Measurements from ENCODE around the gene SMURF2.
"Not testable (repeated sequence)": the region's sequence is repeated elsewhere in the genome, so short reads cannot be mapped to it uniquely, and the experiment has no call there.

Gene SMURF2

DNA sequence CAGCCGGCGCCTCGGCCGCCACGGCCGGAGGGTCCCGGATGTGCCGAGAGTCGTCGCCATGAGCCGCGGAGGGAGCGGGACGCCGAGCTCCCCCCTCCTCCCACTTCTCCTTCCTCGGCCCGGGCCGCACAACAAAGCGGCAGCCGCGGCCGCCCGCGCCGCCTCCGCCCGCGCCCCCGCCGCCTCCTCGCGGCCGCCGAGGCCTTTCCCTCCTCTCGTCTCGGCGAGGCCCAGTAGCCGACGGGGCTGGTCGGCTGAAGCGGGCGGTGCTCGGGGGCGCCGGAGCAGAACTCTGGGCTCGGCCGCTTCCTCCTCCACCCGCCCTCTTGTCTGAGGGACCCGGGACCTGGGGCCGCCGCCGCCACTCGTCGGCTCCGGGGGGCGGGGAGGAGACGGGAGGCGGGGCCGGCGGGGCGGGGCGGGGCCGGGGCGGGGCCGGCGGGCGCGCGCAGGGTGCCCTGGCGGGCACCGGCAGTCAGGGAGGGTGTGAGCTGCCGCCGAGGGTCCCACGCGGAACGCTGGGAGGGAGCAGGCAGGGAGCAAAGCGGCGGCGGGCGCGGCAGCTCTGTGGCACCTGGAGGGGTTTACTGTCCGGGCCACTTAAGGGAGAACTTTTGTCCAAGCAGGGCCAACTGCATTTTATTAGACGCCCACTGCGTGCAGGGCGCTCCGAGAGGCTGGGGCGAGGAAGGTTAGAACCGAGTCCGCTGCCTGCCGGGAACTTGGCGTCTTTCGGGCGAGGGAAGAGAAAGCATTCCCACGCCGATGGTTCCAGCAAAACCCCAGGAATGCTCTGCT is at the start of gene SMURF2:
TSS of gene SMURF2 (minus strand) at position 332 of the 798 bp plus-strand sequence. CDS start 427 bp downstream, outside the sequence.
- peak; percentile 22 for DNase-seq

- no peak for DNase-seq
Measured at GRCh38 chr17:64709481-64709880, 47.4 kb upstream of the SMURF2 start.

DNA sequence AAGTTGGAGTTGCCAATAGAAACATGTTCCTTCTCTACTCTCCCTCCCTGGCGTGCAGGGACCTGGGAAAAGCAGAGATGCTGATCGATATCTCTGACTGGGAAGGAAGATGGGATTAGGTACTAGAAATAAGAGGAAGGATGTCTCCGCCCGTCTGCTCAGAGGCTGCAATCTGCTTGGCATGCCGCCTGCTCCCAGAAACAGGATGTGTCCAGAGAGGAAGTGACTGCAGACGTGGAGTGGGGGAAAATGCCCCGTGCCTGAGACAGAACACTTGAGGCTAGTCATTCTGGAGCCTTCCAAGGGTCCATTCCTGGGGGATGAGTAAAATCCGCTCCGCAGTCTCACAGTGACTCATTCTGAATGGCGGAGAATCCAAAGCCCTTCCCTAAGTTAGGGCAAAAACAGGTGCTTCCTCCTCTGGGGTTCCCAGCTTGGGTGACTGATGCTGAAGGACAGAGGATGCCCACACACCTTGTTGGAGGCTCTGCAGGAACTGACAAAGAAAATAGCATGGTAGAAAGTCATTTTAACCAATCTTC is 45.0 kb upstream of the SMURF2 start:
- no peak for DNase-seq

GRCh38 chr17:64706224-64707049 is 44.3 kb upstream of the SMURF2 start:
- DNase-seq, result no peak

DNA sequence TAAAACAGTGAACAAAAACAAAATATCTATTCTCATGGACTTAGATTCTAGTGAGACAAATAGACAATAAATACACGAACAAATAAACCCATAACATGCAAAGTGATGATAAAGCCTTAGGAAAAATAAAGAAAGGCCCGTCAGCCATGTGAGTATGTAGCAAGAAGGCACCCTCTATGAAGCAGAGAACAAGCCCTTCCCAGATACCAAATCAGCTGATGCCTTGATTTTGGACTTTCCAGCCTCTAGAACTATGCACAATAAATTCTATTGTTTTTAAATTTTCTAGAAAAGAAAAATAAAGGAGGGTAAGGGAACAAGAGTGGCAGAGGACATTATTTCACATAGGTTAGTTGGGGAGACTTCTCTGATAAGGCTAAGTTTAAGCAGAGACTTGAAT is 40.7 kb upstream of the SMURF2 start:
- DNase-seq, result no peak

- no peak for DNase-seq
Measured at GRCh38 chr17:64698725-64699124, 36.6 kb upstream of the SMURF2 start.

DNA sequence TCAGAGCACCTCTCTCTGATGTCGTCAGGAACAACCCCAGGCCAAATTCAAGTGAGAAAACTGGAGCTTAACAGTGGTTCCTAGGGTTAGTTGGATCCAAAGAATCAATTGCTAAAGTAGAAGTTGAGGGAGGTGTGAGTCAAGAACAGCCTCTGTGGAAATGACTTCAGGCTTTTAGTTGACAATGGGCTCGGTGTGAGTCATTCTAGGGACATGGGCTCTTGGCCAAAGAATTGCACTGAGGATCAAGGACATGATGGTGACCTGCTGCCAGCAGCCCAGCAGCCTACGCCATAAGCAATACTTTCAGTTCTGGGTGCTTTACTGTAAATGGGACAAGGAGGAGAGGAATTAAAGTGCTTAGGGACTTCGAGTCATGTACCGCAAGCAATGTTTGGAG is 32.1 kb upstream of the SMURF2 start:
- no peak for DNase-seq

GRCh38 chr17:64692187-64692586 is 30.1 kb upstream of the SMURF2 start:
- DNase-seq, result no peak

- no peak for DNase-seq
Measured at GRCh38 chr17:64689106-64689505, 27.0 kb upstream of the SMURF2 start.

DNA sequence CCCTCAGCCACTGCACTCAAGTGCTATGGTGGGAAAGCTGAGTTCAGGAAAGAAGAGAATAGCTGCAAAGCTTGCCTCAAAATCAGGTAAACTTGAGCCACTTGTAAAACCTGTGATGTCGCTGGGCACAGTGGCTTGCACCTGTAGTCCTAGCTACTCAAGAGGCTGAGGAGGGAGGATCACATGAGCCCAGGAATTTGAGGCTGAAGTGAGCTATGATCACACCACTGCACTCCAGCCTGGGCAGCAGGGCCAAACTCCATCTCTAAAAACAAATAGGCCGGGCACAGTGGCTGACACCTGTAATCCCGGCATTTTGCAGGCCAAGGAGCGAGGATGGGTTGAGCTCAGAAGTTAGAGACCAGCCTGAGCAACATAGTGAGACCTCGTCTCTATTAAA is 26.4 kb upstream of the SMURF2 start:
- no peak for DNase-seq

DNA sequence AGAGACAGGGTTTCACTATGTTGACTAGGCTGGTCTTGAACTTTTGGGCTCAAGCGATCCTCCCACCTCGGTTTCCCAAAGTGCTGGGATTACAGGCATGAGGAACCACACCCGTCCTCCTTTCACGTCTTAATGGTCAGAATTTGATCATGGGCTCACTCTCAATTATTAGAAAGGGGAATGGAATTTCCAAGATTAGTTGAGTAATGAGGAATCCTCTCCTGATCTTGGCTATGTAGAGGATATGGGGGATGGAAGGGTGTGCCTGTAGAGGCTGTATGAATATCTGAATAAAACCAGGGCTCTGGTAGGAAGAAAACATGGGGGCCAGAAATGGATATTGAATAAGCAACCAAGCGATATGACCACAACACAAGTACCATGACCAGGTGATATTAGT is 25.9 kb upstream of the SMURF2 start:
- no peak for DNase-seq

DNA sequence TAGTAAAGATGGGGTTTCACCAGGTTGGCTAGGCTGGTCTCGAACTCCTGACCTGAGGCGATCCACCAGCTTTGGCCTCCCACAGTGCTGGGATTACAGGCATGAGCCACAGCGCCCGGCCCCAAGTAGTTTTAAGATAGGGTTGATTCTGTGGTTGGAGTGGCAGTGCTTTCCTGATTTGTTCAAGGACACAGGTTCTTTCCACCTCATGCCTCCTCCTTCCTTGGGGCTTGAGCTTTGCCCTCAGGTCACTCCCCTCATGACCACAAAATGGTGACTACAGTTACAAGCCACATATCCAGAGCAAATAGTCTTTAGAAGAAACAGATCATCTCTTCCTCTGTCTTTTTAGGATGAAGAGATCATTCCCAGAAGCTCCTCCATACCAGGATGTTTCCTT is 25.3 kb upstream of the SMURF2 start:
- DNase-seq, result no peak

- no peak for DNase-seq
Measured at GRCh38 chr17:64686705-64687104, 24.6 kb upstream of the SMURF2 start.

- no peak for DNase-seq
Measured at GRCh38 chr17:64685705-64686104, 23.6 kb upstream of the SMURF2 start.

DNA sequence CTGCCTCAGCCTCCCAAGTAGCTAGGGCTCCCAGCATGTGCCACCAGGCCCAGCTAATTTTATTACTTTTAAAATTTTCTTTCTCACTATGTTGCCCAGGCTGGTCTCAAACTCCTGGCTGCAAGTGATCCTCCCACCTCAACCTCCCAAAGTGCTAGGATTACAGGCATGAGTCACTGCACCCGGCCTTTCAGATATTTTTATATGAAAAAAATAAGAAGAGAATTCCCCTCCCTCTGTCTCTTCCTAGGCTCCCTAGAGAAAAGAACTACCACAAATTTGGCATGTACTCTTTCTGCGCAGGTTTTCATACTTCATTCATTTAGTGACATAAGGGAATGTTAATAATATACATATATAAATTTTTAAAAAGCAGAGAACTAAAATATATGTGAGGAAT is 21.7 kb upstream of the SMURF2 start:
- no peak for DNase-seq

GRCh38 chr17:64682261-64683181 is 20.4 kb upstream of the SMURF2 start:
- no peak for DNase-seq

- no peak for DNase-seq
Measured at GRCh38 chr17:64679710-64680216, 17.7 kb upstream of the SMURF2 start.

GRCh38 chr17:64676763-64677162 is 14.7 kb upstream of the SMURF2 start:
- DNase-seq, result no peak

DNA sequence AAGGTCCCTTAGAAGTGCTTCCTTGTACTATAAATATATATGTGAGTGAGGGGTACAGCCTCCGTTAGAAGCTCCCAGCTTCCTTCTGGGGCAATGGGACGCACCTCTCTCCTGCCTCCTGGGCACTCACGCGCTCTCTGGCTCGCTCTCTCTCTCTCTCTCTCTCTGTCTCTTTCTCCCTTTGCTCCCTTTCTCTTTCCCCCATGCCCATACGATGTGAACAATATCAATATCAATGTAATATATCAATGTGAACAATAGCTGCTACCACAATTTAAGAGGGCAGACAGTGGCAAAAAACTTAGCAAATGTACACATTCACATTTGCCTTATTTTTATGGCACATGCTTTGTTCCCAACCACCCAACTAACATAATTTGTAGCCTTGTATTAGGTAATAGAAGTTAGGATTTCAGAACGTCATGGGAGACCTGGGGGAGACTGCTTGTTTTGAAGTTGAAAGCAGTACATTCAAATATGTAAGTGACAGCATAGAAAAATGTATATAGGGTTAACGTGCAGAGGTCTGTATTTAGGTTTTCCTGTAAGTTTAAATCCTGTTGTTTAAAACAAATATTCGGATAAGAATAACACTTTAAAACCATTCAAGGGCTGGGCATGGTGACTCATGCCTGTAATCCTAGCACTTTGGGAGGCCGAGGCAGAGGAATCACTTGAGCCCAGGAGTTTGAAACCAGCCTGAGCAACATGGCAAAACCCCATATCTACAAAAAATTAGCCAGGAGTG is 8.9 kb upstream of the SMURF2 start:
- DNase-seq, result not testable (repeated sequence)

- not testable (repeated sequence) for DNase-seq
Measured at GRCh38 chr17:64667807-64668721, 6.0 kb upstream of the SMURF2 start.

All from NCI-H1048 (cell line).